ENCODE data around the gene NBEAL2.

DNA sequence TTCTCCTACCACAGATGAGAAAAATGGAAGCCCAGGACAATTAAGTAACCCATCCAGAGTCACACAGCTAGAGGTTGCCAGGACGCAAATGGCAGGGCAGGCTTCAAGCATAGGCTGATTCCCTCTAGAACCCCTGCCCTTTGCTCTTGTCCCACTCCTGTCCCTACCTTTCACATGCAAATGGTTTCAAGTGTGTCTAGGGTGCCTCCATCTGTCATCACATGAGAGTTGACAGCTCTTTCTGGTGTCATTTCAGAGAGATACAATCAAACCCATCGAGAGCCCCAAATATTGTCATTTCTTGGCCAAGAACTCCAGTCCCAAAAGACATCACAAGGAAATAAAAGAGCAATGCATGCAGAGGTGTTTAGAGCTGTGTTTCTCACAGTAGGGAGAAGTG, 26.7 kb upstream of the NBEAL2 start:
- TF ChIP-seq CTCF (IDR thresholded peaks at IDR 0.05) (no peak), POLR2A (IDR thresholded peaks at IDR 0.05) (no peak)
